HG03432 (cell line): ENCODE data around the gene ARL4C.
A peak's percentile ranks its signal among the peaks of the same experiment; 100 is the strongest.

ENCODE experiments used
- ATAC-seq: cut with Tn5 transposase; IDR thresholded peaks from one replicate; pipeline ENCODE4 v1.9.1; 2021; ENCODE audit warnings: mild to moderate bottlenecking, moderate library complexity; ENCODE audit not compliant: unreplicated experiment

Gene ARL4C

GRCh38 chr2:234448506-234449184 lies 48.2 kb downstream of the ARL4C start:
- ATAC-seq, result no peak

- ATAC-seq, result no peak
Measured at GRCh38 chr2:234447963-234448362, 48.9 kb downstream of the ARL4C start.

- no peak for ATAC-seq
Measured at GRCh38 chr2:234447189-234447588, 49.7 kb downstream of the ARL4C start.

DNA sequence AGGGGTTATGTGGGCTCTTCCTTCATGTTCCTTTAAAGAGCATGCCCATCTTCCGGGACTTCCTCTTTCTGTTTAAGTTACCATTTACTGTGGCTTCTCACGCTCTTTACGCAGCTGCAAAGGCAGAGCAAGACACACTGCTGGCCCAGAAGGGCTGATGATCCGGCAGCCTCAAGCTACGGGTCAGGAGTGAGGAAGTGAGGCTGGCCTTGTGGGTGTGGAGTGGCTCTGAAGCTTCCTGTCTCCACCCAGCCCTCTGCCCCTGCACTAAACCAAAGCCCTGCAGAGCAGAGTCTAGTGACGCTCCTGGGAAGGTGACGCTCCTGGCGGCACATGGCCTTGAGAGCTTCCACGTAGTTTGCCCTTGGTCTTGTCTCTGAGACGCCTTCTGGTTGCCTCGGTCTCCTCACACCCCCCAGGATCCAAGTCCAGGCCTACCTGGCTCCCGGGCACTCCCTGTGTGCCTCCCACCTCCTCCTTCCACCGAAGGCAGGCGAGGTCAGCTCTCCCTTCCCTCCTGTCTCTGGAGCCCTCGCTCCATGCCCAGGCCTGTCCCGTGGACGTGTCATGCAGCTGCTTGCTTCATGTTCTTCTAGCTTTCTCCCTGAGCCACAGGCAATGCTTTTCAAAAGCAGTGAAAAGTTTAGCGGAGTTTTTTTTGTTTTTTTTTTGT lies 50.3 kb downstream of the ARL4C start:
- ATAC-seq, result peak; percentile 93

DNA sequence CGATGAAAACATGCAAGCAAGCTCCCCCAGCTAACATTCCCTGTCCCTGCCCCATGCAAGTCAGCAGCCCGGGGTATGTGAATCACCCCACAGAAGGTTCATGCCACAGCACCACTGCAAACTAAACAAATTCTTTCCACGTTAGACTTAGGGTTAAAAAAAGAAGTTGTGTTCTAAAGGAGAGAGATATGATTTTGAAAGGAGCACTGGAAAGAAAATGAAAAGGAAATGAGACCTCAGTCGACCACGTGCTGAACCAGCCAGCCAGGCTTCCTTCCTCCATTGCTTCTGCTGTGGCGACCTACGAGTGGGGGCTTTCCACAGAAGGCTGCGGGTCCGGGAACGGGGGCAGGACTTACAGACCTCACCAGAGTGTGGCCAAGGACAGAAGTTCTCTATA lies 52.0 kb downstream of the ARL4C start:
- ATAC-seq, result no peak

DNA sequence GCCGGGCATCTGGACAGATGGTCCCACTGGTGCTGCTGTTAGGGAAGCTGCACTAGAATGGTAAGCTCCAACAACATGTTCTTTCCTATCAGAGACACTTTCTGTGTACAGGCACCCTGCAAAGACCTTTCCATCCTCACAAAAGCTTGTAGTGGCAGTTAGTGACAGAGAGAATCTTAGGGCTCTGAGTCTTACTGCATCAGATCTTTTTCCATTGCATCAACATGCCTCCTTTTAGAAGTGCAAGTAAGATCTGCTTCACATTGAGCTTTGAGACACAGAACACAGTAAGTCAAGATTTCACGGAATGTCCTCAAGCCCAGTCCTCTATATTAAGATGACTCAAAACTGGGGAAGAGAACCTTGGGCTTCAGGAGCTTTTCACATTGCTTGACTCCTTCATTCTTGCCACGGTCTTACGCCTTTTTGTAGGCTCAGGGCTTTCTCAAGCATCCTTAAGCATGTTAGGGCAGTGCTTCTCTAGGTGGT lies 52.6 kb downstream of the ARL4C start:
- ATAC-seq, result no peak
